SK-N-SH (cell line): ENCODE data around the gene PPP1R14D. TPM values are rescaled to one million over a fixed set of nuclear protein-coding genes. Genes with fewer than 3 reads are reported as not detected.

Experiments used
- CTCF ChIA-PET: fragments of 300-600, 350-600 bp; formaldehyde crosslinking; extraction: SDS; loops from one replicate; lab custom pipeline; 2021; lab: Yijun Ruan, JAX
- POLR2A ChIA-PET: fragments of 350-600 bp; sonication (Branson Sonifier 250); formaldehyde crosslinking; extraction: SDS; loops from one replicate; lab custom pipeline; 2020; ENCODE audit warnings: antibody characterized with exemption, inconsistent platforms; lab: Yijun Ruan, JAX
- DNase-seq: peaks from one replicate; pipeline ENCODE4 v3.0.0; 2012
- H2AFZ ChIP-seq: fragments of 200-600 bp; sonication (generic); 2 replicates; pipeline ENCODE4 v1.8.1; 2016; ENCODE audit warnings: antibody characterized with exemption, mild to moderate bottlenecking, low read depth
- H3F3A ChIP-seq: fragments of 200-600 bp; sonication (generic); replicated peaks from 2 replicates; pipeline ENCODE3; 2016; ENCODE audit warnings: antibody characterized with exemption, mild to moderate bottlenecking; ENCODE audit not compliant: insufficient read depth
- H3K27ac ChIP-seq, 2 experiments: fragments of 200-500 bp in 1 of 2; fragments of 200-600 bp in 1 of 2; sonication (Bioruptor generic) in 1 of 2; sonication (generic), shearing (Covaris generic) in 1 of 2; 2 replicates each; pipeline versions ENCODE4 v1.5.1 to v1.6.1; 2014 to 2016; ENCODE audit warnings: low read depth in 2 of 2, inconsistent platforms in 1 of 2, low read length in 1 of 2, mild to moderate bottlenecking in 1 of 2, mixed read lengths in 1 of 2
- H3K27me3 ChIP-seq: fragments of 200-600 bp; sonication (generic), shearing (Covaris generic); 2 replicates; pipeline ENCODE4 v1.6.1; 2016; ENCODE audit warnings: mixed run types; ENCODE audit not compliant: insufficient read depth
- H3K36me3 ChIP-seq, 2 experiments: fragments of 200-500 bp in 1 of 2; fragments of 200-600 bp in 1 of 2; sonication (Bioruptor generic) in 1 of 2; sonication (generic) in 1 of 2; replicated peaks in 1 of 2; 2 replicates each; pipeline versions ENCODE3 to v1.5.1; 2014 to 2016; ENCODE audit warnings: low read length in 1 of 2, mild to moderate bottlenecking in 1 of 2; ENCODE audit not compliant: insufficient read depth in 2 of 2, control insufficient read depth in 1 of 2
- H3K4me1 ChIP-seq, 2 experiments: fragments of 200-500 bp in 1 of 2; fragments of 200-600 bp in 1 of 2; sonication (Bioruptor generic) in 1 of 2; sonication (generic), shearing (Covaris generic) in 1 of 2; 2 replicates each; pipeline versions ENCODE4 v1.5.1 to v1.6.1; 2014 to 2016; ENCODE audit warnings: low read depth in 1 of 2, low read length in 1 of 2, mixed run types in 1 of 2; ENCODE audit not compliant: insufficient read depth in 2 of 2, control insufficient read depth in 1 of 2
- H3K4me2 ChIP-seq: fragments of 200-600 bp; sonication (generic), shearing (Covaris generic); 2 replicates; pipeline ENCODE4 v1.6.1; 2017; ENCODE audit warnings: mixed run types
- H3K4me3 ChIP-seq, 2 experiments: fragments of 200-500 bp in 1 of 2; fragments of 200-600 bp in 1 of 2; sonication (Bioruptor generic) in 1 of 2; sonication (generic), shearing (Covaris generic) in 1 of 2; 2 replicates each; pipeline versions ENCODE4 v1.5.1 to v1.8.1; 2014 to 2016; ENCODE audit warnings: low read depth in 2 of 2, inconsistent platforms in 1 of 2, low read length in 1 of 2, mild to moderate bottlenecking in 1 of 2, mixed read lengths in 1 of 2, moderate library complexity in 1 of 2
- H3K79me2 ChIP-seq: fragments of 200-600 bp; sonication (generic); 2 replicates; pipeline ENCODE4 v1.8.1; 2017; ENCODE audit warnings: mild to moderate bottlenecking; ENCODE audit not compliant: insufficient read depth
- H3K9ac ChIP-seq: fragments of 200-600 bp; sonication (generic); 2 replicates; pipeline ENCODE4 v1.6.1; 2017; ENCODE audit warnings: mixed run types
- H3K9me2 ChIP-seq: fragments of 200-600 bp; sonication (generic); 2 replicates; pipeline ENCODE4 v1.6.1; 2017; ENCODE audit warnings: mixed run types
- H3K9me3 ChIP-seq: fragments of 200-600 bp; sonication (generic); 2 replicates; pipeline ENCODE4 v1.6.1; 2017; ENCODE audit warnings: mixed run types, mild to moderate bottlenecking, moderate library complexity
- H4K20me1 ChIP-seq: fragments of 200-600 bp; sonication (generic); 2 replicates; pipeline ENCODE4 v1.6.1; 2017; ENCODE audit warnings: mild to moderate bottlenecking, mixed run types; ENCODE audit not compliant: insufficient read depth
- ELF1 ChIP-seq: IDR thresholded peaks from 2 replicates; pipeline ENCODE4 v1.4.0; 2012
- EZH2phosphoT487 ChIP-seq: fragments of 200-600 bp; sonication (generic); IDR thresholded peaks from 2 replicates; pipeline ENCODE4 v1.6.1; 2017; ENCODE audit warnings: low read depth, mixed run types, mild to moderate bottlenecking, antibody characterized with exemption, moderate library complexity, borderline replicate concordance
- FOXM1 ChIP-seq: IDR thresholded peaks from 2 replicates; pipeline ENCODE4 v1.4.0; 2012; ENCODE audit warnings: low read depth, mild to moderate bottlenecking
- JUND ChIP-seq: IDR thresholded peaks from 2 replicates; pipeline ENCODE4 v1.4.0; 2012
- NRF1 ChIP-seq: IDR thresholded peaks from 2 replicates; pipeline ENCODE4 v1.6.1; 2012; ENCODE audit warnings: low read depth, mild to moderate bottlenecking, low read length
- RAD21 ChIP-seq: IDR thresholded peaks from 2 replicates; pipeline ENCODE4 v1.6.1; 2012; ENCODE audit warnings: mild to moderate bottlenecking, low read length
- RCOR1 ChIP-seq: fragments of 150-350 bp; IDR thresholded peaks from 2 replicates; pipeline ENCODE4 v1.6.1; 2017; ENCODE audit warnings: antibody characterized with exemption, low read length
- RXRA ChIP-seq: IDR thresholded peaks from 2 replicates; pipeline ENCODE4 v1.4.0; 2012; ENCODE audit warnings: low read depth, mild to moderate bottlenecking, borderline replicate concordance
- SIN3A ChIP-seq: IDR thresholded peaks from 2 replicates; pipeline ENCODE4 v1.6.1; 2012; ENCODE audit warnings: low read depth, mild to moderate bottlenecking, low read length, moderate library complexity, borderline replicate concordance
- SMC3 ChIP-seq: IDR thresholded peaks from 2 replicates; pipeline ENCODE4 v1.6.1; 2012; ENCODE audit warnings: low read depth, low read length, improper control_type of control experiment
- TAF1 ChIP-seq: IDR thresholded peaks from 2 replicates; pipeline ENCODE4 v1.6.1; 2012; ENCODE audit warnings: low read depth, mild to moderate bottlenecking, low read length, moderate library complexity, borderline replicate concordance
- TCF12 ChIP-seq: IDR thresholded peaks from 2 replicates; pipeline ENCODE4 v1.4.0; 2012
- TEAD4 ChIP-seq: IDR thresholded peaks from 2 replicates; pipeline ENCODE4 v1.4.0; 2012; ENCODE audit warnings: mild to moderate bottlenecking, borderline replicate concordance; ENCODE audit not compliant: insufficient read depth
- YY1 ChIP-seq: IDR thresholded peaks from 2 replicates; pipeline ENCODE4 v1.4.0; 2012; ENCODE audit warnings: low read depth, mild to moderate bottlenecking
- WGBS: methylation state at CpG from one replicate; pipeline ENCODE4 v1.1.6; 2017; ENCODE audit warnings: low lambda C conversion rate; 5-methylcytosine and 5-hydroxymethylcytosine counted together
- polyA plus RNA-seq, 3 experiments: library from polyadenylated mRNA; depleted of rRNA; stranded (reverse); fragments of >200 nt; gene quantifications; 2 replicates each; pipeline ENCODE4 v1.2.3, GENCODE V29; 2012
- TF ChIP-seq, protein P1 (sequence below): IDR thresholded peaks from 2 replicates; pipeline ENCODE4; 2012
- TF ChIP-seq, protein P2 (sequence below): fragments of 150-350 bp; IDR thresholded peaks from 2 replicates; pipeline ENCODE4 v1.6.1; 2016; ENCODE audit warnings: mild to moderate bottlenecking, low read depth, low read length
- TF ChIP-seq, protein P3 (sequence below): IDR thresholded peaks from 2 replicates; pipeline ENCODE4 v1.4.0; 2012; ENCODE audit warnings: low read depth, borderline replicate concordance
- TF ChIP-seq, protein P4 (sequence below): IDR thresholded peaks from 2 replicates; pipeline ENCODE4 v1.4.0; 2012; ENCODE audit warnings: low read depth
- TF ChIP-seq, protein P5 (sequence below): fragments of 200-600 bp; sonication (generic); IDR thresholded peaks from 2 replicates; pipeline ENCODE4 v1.6.1; 2017; ENCODE audit warnings: antibody characterized with exemption, mild to moderate bottlenecking, moderate library complexity

Gene PPP1R14D
- polyA plus RNA-seq, 1 of the 3 experiments (the other 2 are of a cell fraction), result not detected

DNA sequence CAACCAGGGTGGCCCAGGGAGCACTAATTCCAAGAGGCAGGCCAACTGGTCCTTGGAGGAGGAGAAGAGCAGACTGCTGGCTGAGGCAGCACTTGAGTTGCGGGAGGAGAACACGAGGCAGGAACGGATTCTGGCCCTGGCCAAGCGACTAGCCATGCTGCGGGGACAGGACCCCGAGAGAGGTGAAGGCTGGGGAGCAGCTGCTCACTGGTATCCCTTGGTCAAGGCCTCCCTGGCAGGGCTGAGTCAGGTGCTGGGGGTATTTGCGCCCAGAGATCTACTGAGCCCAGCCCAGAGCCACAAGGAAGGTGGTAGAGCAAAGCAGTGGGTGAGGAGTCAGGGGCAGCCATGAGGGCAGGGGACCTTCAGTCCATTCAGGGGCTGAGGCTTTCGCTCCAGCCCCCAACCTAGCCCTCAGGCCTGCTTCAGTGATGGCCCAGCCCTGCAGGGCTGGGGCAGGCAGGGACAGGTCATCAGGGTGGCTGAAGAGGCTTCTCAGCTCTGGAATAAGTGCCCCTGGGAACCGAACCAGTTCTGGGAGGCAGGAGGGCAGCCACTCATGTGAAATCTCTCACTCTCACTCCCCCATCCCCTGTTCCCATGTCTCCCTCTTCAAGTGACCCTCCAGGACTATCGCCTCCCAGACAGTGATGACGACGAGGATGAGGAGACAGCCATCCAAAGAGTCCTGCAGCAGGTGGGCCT, 15.6 kb downstream of the PPP1R14D start:
- DNase-seq, result no peak
- peaks cover 11% of the 10 kb centered on the region; the same call in 1 of the 2 replicates for H3K79me2 ChIP-seq
- POLR2A ChIA-PET, result no interaction called here
- peaks cover 0 to 14% of the 10 kb centered on the region in 2 experiments; a peak in 1 of 4 replicates for H3K4me1 ChIP-seq
- TF ChIP-seq TAF1 (no peak), RXRA (no peak), TEAD4 (no peak), SIN3A (no peak), NRF1 (no peak), RCOR1 (no peak)
- TF ChIP-seq, protein P1, sequence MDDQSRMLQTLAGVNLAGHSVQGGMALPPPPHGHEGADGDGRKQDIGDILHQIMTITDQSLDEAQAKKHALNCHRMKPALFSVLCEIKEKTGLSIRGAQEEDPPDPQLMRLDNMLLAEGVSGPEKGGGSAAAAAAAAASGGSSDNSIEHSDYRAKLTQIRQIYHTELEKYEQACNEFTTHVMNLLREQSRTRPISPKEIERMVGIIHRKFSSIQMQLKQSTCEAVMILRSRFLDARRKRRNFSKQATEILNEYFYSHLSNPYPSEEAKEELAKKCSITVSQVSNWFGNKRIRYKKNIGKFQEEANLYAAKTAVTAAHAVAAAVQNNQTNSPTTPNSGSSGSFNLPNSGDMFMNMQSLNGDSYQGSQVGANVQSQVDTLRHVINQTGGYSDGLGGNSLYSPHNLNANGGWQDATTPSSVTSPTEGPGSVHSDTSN, result no peak
- TF ChIP-seq, protein P2, sequence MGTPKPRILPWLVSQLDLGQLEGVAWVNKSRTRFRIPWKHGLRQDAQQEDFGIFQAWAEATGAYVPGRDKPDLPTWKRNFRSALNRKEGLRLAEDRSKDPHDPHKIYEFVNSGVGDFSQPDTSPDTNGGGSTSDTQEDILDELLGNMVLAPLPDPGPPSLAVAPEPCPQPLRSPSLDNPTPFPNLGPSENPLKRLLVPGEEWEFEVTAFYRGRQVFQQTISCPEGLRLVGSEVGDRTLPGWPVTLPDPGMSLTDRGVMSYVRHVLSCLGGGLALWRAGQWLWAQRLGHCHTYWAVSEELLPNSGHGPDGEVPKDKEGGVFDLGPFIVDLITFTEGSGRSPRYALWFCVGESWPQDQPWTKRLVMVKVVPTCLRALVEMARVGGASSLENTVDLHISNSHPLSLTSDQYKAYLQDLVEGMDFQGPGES, result no peak
- H3K27ac ChIP-seq, result no peak overlapping the region
- CTCF ChIA-PET, result interaction anchor here (1.3 to 2.9 kb wide), 2 partner anchors 46 to 81 kb away, joined by 4 to 10 read pairs; partner anchors contain the start of gene VPS18
- WGBS, result 95% methylated on average over 12 of the region's 12 CpGs
- no peak overlapping the region for H3K4me2 ChIP-seq
- H3K4me3 ChIP-seq, result no peak overlapping the region
- no peaks in the 10 kb centered on the region for H3K27me3 ChIP-seq
- H3K9me2 ChIP-seq, result no peaks in the 10 kb centered on the region
- peaks cover 10 to 41% of the 10 kb centered on the region in 2 experiments for H3K36me3 ChIP-seq
- no peak overlapping the region for H2AFZ ChIP-seq
- no peak overlapping the region for H3K9ac ChIP-seq
- H3K9me3 ChIP-seq, result no peaks in the 10 kb centered on the region
- no peaks in the 10 kb centered on the region for H4K20me1 ChIP-seq
- no peaks in the 10 kb centered on the region for H3F3A ChIP-seq

DNA sequence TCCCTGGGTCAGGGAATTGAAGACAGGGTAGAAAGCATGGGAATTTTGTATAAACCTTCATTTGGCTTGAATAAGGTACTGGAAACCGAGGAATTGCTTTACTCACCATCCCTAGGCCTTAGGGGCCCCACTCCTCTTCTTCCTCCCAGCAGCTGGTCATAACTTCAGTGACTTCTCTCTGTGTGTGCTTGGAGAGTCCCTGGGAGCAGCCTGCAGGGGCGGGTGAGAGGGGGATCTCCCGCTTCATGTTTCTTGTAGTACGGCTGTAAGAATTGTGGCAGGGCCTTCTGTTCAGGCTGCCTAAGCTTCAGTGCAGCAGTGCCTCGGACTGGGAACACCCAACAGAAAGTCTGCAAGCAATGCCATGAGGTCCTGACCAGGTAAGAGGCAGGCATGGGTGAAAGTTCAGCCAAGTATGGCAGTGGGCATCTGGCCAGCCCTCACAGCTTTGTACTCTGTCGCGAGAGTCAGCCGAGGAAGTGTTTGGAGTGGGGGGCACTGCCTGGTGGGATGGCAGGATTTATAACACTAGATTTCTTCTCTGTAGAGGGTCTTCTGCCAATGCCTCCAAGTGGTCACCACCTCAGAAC, 19.6 kb downstream of the PPP1R14D start:
- H3K79me2 ChIP-seq, result peaks cover 46% of the 10 kb centered on the region
- H3K27ac ChIP-seq, result no peak overlapping the region
- POLR2A ChIA-PET, result no interaction called here
- H3K4me2 ChIP-seq, result peak overlapping the region; percentile 96; the same call in 1 of the 2 replicates
- 94% methylated on average over 8 of the region's 8 CpGs for WGBS
- H3K4me1 ChIP-seq, result peaks cover 4 to 15% of the 10 kb centered on the region in 2 experiments; a peak in 1 of 4 replicates
- H3F3A ChIP-seq, result no peaks in the 10 kb centered on the region
- H3K9me2 ChIP-seq, result no peaks in the 10 kb centered on the region
- no peaks in the 10 kb centered on the region for H3K9me3 ChIP-seq
- no peak for DNase-seq
- peaks cover 10 to 37% of the 10 kb centered on the region in 2 experiments for H3K36me3 ChIP-seq
- no peak overlapping the region for H3K4me3 ChIP-seq
- H4K20me1 ChIP-seq, result no peaks in the 10 kb centered on the region
- CTCF ChIA-PET, result interaction anchor here (0.9 to 2.9 kb wide), 3 partner anchors 62 to 83 kb away, joined by 3 to 11 read pairs (median 3); partner anchors contain the start of gene RHOV
- no peak overlapping the region for H2AFZ ChIP-seq
- H3K9ac ChIP-seq, result no peak overlapping the region
- H3K27me3 ChIP-seq, result no peaks in the 10 kb centered on the region
- TF ChIP-seq SMC3 (no peak), RAD21 (no peak), RXRA (no peak), FOXM1 (no peak), JUND (no peak), TAF1 (no peak), ELF1 (no peak), TCF12 (no peak), EZH2phosphoT487 (no peak), YY1 (no peak)
- TF ChIP-seq, protein P3, sequence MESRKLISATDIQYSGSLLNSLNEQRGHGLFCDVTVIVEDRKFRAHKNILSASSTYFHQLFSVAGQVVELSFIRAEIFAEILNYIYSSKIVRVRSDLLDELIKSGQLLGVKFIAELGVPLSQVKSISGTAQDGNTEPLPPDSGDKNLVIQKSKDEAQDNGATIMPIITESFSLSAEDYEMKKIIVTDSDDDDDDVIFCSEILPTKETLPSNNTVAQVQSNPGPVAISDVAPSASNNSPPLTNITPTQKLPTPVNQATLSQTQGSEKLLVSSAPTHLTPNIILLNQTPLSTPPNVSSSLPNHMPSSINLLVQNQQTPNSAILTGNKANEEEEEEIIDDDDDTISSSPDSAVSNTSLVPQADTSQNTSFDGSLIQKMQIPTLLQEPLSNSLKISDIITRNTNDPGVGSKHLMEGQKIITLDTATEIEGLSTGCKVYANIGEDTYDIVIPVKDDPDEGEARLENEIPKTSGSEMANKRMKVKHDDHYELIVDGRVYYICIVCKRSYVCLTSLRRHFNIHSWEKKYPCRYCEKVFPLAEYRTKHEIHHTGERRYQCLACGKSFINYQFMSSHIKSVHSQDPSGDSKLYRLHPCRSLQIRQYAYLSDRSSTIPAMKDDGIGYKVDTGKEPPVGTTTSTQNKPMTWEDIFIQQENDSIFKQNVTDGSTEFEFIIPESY, result no peak
- TF ChIP-seq, protein P4, sequence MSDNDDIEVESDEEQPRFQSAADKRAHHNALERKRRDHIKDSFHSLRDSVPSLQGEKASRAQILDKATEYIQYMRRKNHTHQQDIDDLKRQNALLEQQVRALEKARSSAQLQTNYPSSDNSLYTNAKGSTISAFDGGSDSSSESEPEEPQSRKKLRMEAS, result no peak
- TF ChIP-seq, protein P5, sequence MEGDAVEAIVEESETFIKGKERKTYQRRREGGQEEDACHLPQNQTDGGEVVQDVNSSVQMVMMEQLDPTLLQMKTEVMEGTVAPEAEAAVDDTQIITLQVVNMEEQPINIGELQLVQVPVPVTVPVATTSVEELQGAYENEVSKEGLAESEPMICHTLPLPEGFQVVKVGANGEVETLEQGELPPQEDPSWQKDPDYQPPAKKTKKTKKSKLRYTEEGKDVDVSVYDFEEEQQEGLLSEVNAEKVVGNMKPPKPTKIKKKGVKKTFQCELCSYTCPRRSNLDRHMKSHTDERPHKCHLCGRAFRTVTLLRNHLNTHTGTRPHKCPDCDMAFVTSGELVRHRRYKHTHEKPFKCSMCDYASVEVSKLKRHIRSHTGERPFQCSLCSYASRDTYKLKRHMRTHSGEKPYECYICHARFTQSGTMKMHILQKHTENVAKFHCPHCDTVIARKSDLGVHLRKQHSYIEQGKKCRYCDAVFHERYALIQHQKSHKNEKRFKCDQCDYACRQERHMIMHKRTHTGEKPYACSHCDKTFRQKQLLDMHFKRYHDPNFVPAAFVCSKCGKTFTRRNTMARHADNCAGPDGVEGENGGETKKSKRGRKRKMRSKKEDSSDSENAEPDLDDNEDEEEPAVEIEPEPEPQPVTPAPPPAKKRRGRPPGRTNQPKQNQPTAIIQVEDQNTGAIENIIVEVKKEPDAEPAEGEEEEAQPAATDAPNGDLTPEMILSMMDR, result no peak
- TF ChIP-seq, protein P1, result no peak
